Central memory CD8-positive, alpha-beta T cell (primary cell): Measurements from ENCODE around the gene YKT6.

Experiments used
- ATAC-seq: fragments of 150-1000 bp; cut with Tn5 transposase; replicated peaks from 2 replicates; pipeline ENCODE4 v1.10.0; 2022; ENCODE audit warnings: mild to moderate bottlenecking, moderate FRiP score, moderate number of reproducible peaks; ENCODE audit not compliant: poor library complexity, severe bottlenecking; ENCODE audit errors: extremely low read depth
- DNase-seq, 2 donors: peaks; one replicate each; pipeline ENCODE4 v3.0.0; 2021; ENCODE audit warnings: low spot score in 2 of 2
- H3K27ac Mint-ChIP-seq: one replicate; pipeline ENCODE4 v1.8.0; 2022; ENCODE audit warnings: low read depth, mild to moderate bottlenecking, moderate library complexity, mixed read lengths
- H3K27me3 Mint-ChIP-seq: one replicate; pipeline ENCODE4 v1.8.0; 2022; ENCODE audit warnings: mixed read lengths
- H3K36me3 Mint-ChIP-seq: one replicate; pipeline ENCODE4 v1.8.0; 2022; ENCODE audit warnings: mild to moderate bottlenecking, moderate library complexity, mixed read lengths; ENCODE audit not compliant: insufficient read depth
- H3K4me1 Mint-ChIP-seq: one replicate; pipeline ENCODE4 v1.8.0; 2022; ENCODE audit warnings: mixed read lengths
- H3K4me3 Mint-ChIP-seq: one replicate; pipeline ENCODE4 v1.8.0; 2022; ENCODE audit warnings: mild to moderate bottlenecking, moderate library complexity, mixed read lengths
- H3K9me3 Mint-ChIP-seq: one replicate; pipeline ENCODE4 v1.8.0; 2022; ENCODE audit warnings: mixed read lengths

The YKT6 gene

DNA sequence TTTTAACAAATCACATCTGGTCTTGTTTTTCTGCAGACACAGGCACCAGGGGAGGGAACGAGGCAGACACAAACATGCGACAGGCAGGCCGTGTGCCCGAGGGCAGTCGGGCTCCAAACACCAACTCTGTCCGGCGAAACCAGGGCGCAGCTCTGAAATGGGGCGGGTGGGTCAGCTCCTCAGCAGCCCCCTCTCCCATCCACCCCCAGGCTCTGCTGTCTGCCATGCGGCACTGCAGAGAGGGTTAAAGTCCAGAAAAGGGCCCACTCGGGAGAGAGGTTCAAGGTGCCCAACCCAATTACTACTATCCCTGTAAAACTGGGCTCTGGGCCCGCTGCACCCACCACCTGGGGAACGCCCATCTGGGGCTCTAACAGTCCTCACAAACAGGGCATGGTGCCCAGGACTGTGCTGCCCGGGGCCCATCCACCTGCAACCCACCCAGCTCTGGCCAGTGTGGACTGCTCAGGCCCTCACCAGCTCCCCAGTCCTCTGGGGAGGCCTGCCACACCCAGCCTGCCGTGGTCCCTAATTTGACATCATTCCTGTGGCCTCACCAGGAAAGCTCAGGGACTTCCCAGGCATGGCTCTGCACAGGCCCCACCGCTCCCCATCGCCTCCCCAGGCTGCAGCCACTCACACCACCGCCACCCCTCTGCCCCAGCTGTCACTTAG, 18.7 kb downstream of the YKT6 start:
- Mint-ChIP-seq H3K27ac (no peak overlapping the region), H3K4me1 (no peaks in the 10 kb centered on the region), H3K4me3 (no peak overlapping the region), H3K36me3 (peaks cover 4% of the 10 kb centered on the region), H3K9me3 (no peaks in the 10 kb centered on the region), H3K27me3 (peaks cover 13% of the 10 kb centered on the region)
- ATAC-seq (no peak), DNase-seq (no peak)

DNA sequence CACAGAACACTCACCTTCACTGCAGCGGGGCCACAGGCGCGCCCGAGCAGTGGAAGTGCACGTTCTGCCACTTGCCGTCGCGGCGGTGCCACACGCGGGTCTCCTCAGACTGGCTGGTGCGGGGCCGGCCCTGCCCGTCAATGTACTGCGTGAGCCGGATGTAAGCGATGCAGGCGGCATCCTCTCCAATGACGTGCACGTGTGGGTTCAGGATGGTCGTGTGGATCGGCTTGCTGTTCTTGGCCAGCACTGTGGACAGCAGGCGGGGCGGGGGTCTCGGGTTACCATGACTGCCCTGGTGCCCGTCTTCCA, 19.2 kb downstream of the YKT6 start:
- Mint-ChIP-seq H3K27me3 (peaks cover 13% of the 10 kb centered on the region), H3K4me1 (no peaks in the 10 kb centered on the region), H3K4me3 (no peak overlapping the region), H3K27ac (no peak overlapping the region), H3K9me3 (no peaks in the 10 kb centered on the region), H3K36me3 (peaks cover 4% of the 10 kb centered on the region)
- ATAC-seq (no peak), DNase-seq (no peak)

DNA sequence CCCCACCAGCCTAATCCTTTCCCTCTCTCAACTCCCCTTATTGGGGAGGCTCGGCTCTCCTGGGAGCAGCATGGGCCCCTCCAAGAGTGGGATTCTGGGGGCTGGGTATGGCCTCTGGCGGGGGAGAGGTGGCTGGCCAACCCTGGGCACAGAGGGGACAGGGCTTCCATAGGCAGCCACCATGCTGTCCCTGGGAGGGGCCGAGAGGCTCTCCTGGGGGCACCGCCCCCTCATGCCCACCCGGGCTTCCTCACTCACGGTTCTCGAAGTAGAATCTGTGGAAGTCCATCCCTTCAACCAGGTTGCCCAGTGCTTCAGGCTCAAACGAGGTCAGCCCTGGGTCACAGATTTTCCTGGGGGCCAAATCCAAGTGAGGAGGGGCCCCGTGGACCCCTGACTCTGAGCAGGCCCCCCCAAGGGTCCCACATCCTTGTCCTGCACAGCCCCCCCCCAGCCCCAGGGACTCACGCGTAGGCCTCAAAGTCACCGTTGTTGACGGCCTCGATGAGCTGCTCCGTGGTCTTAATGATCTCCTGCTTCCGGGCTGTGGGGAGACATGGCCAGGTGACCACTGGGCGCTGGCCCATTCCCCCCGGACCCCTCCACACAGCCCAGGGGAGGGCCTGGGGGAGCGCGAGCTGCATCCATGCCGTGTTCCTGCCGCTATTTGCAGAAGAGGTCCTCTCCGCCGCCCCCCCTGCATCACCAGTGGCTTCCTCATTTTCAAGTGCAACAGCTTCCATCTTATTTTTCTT, 19.8 kb downstream of the YKT6 start:
- no peaks in the 10 kb centered on the region for H3K4me1 Mint-ChIP-seq
- no peaks in the 10 kb centered on the region for H3K9me3 Mint-ChIP-seq
- peaks cover 17% of the 10 kb centered on the region for H3K27me3 Mint-ChIP-seq
- ATAC-seq (no peak), DNase-seq (no peak)
- no peak overlapping the region for H3K27ac Mint-ChIP-seq
- H3K4me3 Mint-ChIP-seq, result no peak overlapping the region
- peaks cover 2% of the 10 kb centered on the region for H3K36me3 Mint-ChIP-seq

DNA sequence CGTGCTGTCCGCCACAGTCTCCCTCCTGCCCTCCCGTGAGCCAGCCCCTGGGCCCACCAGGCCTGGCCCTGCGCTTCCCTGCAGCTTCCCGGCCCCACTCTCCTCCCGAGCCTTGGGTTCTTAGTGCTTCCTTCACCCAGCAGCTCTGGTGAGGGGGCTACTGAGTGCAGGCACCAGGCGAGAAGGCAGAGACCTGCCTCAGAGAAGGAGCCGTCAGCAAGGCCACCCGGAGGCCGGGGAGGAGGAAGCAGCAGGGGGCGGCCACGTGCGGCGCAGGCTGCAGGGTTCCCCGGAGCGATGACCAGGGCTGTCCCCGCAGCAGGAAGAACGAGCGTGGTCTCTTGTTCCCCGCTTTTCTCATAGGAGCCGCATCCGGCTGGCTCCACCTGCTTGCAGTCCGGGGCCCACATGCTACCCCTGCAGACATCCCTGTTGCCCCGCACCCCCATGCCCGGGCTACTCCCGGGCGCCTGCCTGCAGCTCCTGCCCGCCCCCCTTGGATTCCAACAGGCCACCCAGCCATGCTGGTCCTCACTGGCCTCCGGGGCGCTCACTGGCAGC, 20.5 kb downstream of the YKT6 start:
- H3K36me3 Mint-ChIP-seq, result no peaks in the 10 kb centered on the region

DNA sequence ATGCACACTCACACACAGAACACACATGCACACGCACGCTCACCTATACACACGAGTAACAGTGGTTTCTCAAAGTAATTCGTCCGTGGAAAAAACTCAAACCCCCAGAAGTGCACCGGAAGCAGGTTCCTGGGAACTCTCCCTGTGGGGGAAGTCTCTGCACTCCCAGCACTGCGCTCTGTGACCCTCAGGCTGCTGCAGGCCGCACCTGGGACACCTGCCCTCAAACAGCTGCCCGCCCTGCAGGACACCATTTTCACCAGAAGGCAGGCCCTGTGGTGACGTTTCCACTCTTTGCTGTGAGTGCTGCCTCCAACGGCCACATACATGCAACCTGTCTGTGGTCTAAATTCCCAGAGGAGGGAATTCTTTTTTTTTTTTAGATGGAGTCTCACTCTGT, 21.3 kb downstream of the YKT6 start:
- no peak overlapping the region for H3K27ac Mint-ChIP-seq
- H3K36me3 Mint-ChIP-seq, result no peaks in the 10 kb centered on the region
- DNase-seq, result no peak
- H3K9me3 Mint-ChIP-seq, result no peaks in the 10 kb centered on the region
- peaks cover 28% of the 10 kb centered on the region for H3K27me3 Mint-ChIP-seq
- no peaks in the 10 kb centered on the region for H3K4me1 Mint-ChIP-seq
- no peak for ATAC-seq
- no peak overlapping the region for H3K4me3 Mint-ChIP-seq

More for the DNA sequence above, 20.5 kb downstream of the YKT6 start:
- no peak for DNase-seq
- no peak for ATAC-seq
- Mint-ChIP-seq H3K9me3 (no peaks in the 10 kb centered on the region), H3K4me3 (no peak overlapping the region), H3K4me1 (no peaks in the 10 kb centered on the region), H3K27me3 (peaks cover 25% of the 10 kb centered on the region), H3K27ac (no peak overlapping the region)

DNA sequence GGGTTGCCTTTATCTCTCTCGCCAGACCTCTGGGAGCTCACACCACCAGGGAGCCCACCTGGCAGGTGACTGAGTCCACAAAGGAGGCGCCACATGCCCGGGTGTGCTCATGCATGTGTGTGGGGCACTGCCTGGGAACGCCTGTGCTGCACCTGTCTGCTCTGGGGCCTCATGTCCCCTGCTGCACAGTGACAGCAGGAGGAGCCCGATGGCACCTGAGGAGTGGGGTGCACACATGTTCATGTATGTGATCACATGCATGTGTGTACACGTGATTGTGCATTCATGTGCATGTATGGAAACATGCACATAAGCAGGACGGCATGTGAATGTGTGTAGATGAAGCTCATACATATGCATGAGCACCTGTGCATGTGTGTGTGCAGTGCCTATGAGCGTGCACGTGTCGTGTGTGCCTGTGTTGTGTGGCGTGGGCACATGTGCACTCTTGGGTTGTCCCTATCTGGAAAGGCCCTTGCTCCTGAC, 22.0 kb downstream of the YKT6 start:
- no peak overlapping the region for H3K27ac Mint-ChIP-seq
- ATAC-seq (no peak), DNase-seq (no peak)
- no peak overlapping the region for H3K4me3 Mint-ChIP-seq
- H3K4me1 Mint-ChIP-seq, result no peaks in the 10 kb centered on the region
- no peaks in the 10 kb centered on the region for H3K36me3 Mint-ChIP-seq
- H3K9me3 Mint-ChIP-seq, result no peaks in the 10 kb centered on the region
- H3K27me3 Mint-ChIP-seq, result peaks cover 28% of the 10 kb centered on the region

DNA sequence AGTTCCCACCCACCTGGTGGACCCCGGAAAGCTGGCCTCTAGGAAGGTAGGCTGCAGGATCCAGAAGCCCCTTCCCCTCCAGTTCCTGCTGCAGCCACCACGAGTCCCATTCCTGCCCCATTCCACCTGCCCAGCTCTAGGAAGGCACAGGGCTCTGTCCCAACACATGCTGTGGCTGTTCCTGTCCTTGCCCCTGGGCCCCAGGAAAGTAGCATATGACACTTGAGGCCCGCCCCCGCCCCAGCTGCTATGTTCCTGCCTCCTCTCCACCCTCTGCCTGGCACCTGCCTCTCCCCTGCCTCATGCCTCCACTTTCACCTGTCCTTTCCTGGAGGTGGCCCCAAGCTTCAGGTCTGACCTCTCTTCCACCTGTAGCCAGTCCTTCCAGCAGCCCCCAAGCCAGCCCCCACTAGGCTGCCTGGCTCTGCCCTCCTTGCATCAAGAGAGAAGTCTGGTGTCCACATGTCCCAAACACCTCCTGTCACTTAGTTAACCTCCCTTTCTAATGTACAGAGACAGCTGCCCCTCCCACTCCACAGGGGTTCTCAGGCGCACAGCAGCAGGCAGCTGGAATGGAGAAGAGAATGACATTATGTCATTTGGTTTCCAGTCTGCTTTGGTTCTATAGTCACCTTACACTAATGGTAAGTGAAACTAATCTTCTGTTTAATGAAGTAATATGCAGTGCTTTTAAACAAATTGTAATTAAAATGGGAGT, 22.7 kb downstream of the YKT6 start:
- Mint-ChIP-seq H3K9me3 (no peaks in the 10 kb centered on the region), H3K27ac (no peak overlapping the region), H3K27me3 (peaks cover 28% of the 10 kb centered on the region), H3K36me3 (no peaks in the 10 kb centered on the region), H3K4me1 (no peaks in the 10 kb centered on the region), H3K4me3 (no peak overlapping the region)
- DNase-seq, result no peak
- no peak for ATAC-seq

DNA sequence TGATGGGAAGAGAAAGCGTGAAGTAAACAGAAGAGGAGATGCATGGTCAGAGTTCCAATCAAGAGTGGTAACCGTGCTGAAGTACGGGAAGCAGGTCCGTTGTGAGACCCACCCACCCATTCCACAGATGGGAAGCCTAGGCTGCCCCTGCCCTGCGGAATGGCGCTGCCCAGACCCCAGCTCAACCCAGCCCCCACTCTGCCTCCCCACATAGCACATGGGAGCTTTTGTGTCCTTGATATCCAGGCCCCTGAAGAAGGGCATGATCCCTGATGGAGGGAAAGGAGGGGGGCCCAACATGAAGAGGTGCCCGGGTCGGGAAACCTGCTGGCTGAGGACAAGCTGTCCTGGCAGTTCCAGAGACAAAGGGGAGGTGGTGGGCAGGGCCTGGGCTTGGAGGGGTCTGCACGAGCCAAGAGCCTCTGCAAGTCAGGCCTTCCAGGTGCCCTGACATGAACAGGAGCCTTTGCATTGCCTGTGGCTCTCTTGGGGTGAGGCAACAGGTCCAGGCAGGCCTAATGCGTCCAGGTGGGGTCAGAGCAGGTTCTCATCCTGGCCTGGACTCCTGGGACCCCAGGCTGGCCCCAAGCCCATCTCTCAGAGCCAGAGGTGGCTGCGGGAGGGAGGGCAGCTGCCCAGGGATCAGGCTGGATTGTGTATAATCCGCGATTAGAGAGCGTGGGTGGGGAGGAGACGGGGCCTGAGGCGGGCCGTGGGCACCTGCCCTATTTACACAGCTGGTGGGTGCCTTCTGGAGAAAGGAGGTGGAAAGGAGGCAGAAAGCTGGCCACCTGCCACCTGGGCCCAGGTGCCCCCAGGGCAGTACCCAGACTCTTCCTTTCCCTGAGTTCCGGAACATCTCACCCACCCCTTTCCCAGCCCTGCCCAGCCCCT, 23.5 kb downstream of the YKT6 start:
- ATAC-seq, result no peak
- H3K9me3 Mint-ChIP-seq, result no peaks in the 10 kb centered on the region
- no peaks in the 10 kb centered on the region for H3K36me3 Mint-ChIP-seq
- peaks cover 28% of the 10 kb centered on the region for H3K27me3 Mint-ChIP-seq
- no peak for DNase-seq
- H3K4me3 Mint-ChIP-seq, result no peak overlapping the region
- no peaks in the 10 kb centered on the region for H3K4me1 Mint-ChIP-seq
- H3K27ac Mint-ChIP-seq, result no peak overlapping the region

DNA sequence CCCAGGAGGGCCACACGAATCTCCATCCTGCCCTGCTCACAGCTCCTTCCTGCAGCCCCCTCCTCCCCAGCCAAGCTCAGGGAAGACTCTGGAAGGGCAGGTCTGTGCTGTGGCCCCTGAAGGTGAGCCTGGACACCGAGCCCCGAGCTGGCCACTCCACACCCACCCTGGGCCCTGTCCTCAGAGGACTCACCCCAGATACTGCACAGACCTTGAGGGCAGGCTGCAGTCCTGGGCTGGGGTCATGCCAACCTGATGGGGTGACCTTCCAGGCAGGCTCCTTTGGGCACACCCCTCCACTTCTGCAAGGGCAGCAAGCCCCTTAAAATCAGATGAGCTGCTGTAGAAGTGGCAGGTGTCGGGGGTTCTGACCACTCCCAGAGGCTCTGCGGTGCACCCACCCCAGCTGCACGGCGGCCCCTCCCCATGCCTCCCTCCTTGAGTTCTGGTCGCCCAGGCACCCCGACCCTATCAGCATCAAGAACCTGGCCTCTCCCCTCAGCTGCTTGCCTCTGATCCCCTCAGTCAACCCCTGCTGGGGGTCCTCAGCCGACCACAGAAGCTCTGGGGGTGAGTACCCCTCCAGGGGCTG, 24.3 kb downstream of the YKT6 start:
- H3K27me3 Mint-ChIP-seq, result peaks cover 28% of the 10 kb centered on the region
- no peaks in the 10 kb centered on the region for H3K9me3 Mint-ChIP-seq
- no peak for ATAC-seq
- no peak overlapping the region for H3K4me3 Mint-ChIP-seq
- H3K4me1 Mint-ChIP-seq, result no peaks in the 10 kb centered on the region
- no peak overlapping the region for H3K27ac Mint-ChIP-seq
- no peaks in the 10 kb centered on the region for H3K36me3 Mint-ChIP-seq
- DNase-seq, result no peak

DNA sequence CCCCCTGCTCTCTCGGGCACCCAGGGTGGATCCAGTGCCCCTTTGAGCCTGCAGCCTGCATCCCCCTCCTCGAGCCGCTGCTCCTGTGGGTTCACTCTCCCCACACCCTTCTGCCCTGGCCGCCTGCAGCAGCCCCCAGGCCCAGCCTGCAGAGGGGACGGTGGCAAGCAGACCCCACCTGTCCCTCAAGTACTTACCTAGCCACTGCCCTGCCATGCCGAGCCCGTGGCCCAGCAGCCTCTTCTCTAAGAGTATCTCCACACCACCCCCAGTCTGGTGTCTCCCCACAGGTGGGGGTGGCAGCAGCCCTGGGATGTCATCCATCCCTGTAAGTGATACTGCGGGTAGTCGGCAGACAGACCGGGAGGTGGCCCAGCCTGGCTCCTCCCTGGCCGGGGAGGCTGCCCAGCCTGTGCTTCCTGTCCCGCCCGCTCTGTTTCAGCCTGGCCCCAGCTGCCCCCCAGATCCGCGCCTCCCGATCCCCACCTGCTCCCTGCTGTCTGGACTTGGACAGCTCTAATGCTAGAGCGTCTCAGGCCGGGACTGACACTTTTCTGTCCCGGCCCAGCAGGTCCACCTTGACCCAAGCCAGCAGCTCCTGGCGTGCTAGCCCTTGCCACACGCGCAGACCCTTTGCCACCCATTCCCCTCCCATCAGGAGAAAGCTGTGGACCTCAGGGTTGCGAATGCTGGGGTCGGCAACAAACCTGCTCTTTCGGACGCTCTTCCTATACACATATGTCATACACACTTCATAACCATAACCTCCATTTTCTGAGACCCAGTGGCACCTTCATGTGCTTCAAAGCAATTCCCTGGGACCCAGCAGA, 25.0 kb downstream of the YKT6 start:
- Mint-ChIP-seq H3K27me3 (peaks cover 28% of the 10 kb centered on the region), H3K4me1 (no peaks in the 10 kb centered on the region), H3K27ac (no peak overlapping the region), H3K36me3 (no peaks in the 10 kb centered on the region), H3K4me3 (no peak overlapping the region), H3K9me3 (no peaks in the 10 kb centered on the region)
- ATAC-seq, result no peak
- DNase-seq, result no peak

DNA sequence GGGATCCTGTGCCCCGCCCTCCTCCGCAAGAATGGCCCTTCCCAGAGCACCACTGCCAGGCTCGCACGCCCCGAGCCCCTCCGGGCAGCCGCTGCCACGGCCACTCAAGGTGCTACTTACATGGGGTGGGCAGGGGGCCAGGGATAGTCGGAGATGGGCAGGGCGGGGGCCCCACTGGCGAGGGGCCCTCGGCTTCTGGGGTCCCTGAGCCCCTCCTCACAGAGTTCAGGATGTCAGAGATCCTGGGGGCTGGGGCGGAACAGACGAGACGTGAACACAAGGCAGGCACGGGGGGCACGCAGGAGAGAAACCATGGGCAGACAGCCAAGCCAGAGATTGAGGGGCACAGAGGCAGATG, 25.6 kb downstream of the YKT6 start:
- Mint-ChIP-seq H3K36me3 (no peaks in the 10 kb centered on the region), H3K4me3 (no peak overlapping the region), H3K27me3 (peaks cover 28% of the 10 kb centered on the region), H3K4me1 (no peaks in the 10 kb centered on the region), H3K9me3 (no peaks in the 10 kb centered on the region), H3K27ac (no peak overlapping the region)
- ATAC-seq (no peak), DNase-seq (no peak)
